Inferior parietal cortex (tissue), 1 donor: ENCODE data around the gene TIMM23.
"Not testable (repeated sequence)": the region's sequence is repeated elsewhere in the genome, so short reads cannot be mapped to it uniquely, and the experiment has no call there.

ENCODE experiments used
- DNase-seq: peaks from one replicate; pipeline ENCODE4 v3.0.0-alpha.2; 2016; ENCODE audit errors: extremely low spot score

The TIMM23 gene

GRCh38 chr10:46022978-46023702, 50.9 kb downstream of the TIMM23 start:
- DNase-seq = peak; percentile 75

DNA sequence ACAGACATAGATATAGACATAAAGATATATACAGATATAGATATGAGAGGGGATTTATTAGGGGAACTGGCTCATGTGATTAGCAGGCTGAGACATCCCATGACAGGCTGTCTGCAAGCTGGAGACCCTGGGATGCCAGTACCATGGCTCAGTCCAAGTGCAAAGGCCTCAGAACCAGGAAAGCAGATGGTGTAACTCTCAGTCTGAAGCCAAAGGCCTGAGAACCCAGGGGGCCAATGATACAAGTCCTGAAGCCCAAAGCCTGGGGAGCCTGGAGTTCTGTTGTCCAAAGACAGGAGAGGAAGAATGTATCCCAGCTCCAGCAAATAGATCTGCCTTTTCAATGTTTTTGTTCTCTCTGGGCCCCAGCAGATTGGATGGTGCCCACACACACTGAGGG, 52.7 kb downstream of the TIMM23 start:
- DNase-seq = no peak

- DNase-seq = no peak
Measured at GRCh38 chr10:46025406-46025805, 53.1 kb downstream of the TIMM23 start.

- DNase-seq = no peak
Measured at GRCh38 chr10:46026106-46026505, 53.8 kb downstream of the TIMM23 start.

DNA sequence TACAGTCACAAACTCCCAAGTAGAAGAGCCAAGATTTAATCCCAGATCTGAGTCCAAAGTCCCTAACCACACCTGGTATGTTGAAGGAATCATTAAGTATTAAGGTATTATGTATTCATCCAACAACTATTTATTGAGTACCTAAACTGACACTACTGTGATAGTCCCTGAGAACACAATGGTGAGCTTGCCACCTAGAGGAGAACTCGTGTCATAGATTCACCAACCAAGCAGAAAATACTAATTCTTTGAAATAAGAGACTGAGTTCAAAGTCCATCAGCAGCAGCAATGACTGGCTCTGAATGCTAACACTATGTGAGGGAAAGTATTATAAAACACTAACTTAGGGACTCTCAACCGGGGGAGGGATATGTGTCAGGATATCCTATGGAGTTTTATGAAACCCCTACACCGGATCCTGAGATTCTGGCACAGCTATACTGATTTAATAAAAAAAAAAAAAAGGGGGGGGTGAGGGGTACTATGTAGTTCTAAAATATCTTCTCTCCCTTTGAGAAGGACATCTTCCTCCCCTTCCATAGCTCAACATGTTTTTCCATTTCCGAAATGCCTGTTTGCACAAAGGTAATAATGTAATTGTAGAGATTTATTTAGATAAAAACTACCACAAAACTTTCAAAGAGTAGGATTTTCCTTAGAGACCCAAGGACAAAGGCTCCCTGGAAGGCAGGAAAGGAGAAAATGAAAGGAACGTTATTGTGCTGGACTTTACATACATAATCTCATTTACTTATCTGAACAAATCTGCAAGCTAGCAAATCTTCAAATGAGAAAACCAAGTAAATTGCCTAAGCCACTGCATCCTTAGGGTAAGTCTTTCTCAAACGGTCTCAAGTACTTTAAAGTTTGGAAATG, 56.5 kb downstream of the TIMM23 start:
- DNase-seq = peak; percentile 53

DNA sequence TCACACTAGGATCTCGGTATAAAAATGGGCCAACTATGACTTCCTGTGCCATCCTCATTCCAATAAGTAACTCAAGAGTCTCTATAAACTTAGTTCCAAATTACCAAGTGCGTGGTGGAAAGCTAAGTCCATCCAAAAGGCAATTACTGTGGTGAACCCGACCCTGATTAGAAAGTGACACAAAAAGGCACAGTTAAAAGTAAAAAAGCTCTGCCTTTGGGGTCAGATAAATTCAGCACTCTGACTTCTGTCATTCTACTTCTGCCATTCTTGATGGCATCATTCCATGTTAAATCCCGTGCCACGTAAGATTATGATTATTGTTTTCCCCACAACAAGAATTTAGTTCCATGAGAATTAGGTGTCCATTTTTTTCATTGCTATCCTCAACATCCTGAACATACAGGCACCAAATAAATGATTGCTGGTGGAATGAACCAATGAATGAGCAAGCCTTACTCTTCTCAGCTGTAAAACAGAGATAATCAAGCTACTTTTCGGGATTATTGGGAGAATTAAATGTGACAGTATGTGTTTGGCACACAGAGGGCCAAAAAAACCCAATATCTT, 57.3 kb downstream of the TIMM23 start:
- DNase-seq = no peak

- peak; percentile 98 for DNase-seq
Measured at GRCh38 chr10:46030091-46030937, 58.0 kb downstream of the TIMM23 start, which contains the start of gene NCOA4. Gene NCOA4, minus strand, starts transcription at chr10:46030623. Its CDS starts 13,943 bp downstream, at chr10:46016680.

- DNase-seq = no peak
Measured at GRCh38 chr10:46031648-46032532, 59.6 kb downstream of the TIMM23 start.

- no peak for DNase-seq
Measured at GRCh38 chr10:46033602-46034011, 61.3 kb downstream of the TIMM23 start.

- DNase-seq = no peak
Measured at GRCh38 chr10:46035923-46036849, 63.9 kb downstream of the TIMM23 start.

DNA sequence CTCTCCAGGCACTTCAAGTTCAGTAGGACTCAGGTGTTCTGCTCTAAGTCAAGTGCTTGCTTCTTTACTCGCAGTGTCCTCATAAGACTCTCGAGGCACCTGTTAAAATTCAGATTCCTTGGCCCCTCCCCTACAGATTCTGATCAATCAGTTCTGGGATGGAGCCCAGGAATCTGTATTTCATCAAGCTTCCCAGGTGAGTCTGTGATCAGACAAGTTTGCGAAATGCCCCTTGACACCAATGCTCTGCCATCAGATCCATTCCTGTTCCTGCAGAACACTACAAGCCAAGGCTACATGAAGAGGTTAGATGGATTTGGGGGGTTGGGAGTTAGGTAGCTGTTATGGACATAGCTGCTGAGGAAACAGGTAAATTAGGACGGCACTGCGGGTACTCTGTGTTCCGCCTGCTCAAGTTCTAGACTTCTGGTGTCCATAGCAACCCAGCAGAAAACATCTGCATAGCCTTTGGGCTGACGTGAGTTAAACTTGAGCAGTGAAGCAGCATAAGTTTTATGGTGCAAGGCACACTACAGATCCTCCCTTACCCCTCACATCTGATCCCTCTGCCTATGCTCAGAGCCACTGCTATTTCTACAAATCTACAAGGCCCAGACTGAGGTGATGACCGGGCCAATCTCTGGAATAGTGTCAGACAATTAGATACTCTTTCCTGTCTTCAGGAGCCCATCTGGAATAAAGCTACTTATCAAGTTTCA, 65.0 kb downstream of the TIMM23 start:
- no peak for DNase-seq

GRCh38 chr10:46040004-46040403, 67.7 kb downstream of the TIMM23 start:
- DNase-seq = no peak

DNA sequence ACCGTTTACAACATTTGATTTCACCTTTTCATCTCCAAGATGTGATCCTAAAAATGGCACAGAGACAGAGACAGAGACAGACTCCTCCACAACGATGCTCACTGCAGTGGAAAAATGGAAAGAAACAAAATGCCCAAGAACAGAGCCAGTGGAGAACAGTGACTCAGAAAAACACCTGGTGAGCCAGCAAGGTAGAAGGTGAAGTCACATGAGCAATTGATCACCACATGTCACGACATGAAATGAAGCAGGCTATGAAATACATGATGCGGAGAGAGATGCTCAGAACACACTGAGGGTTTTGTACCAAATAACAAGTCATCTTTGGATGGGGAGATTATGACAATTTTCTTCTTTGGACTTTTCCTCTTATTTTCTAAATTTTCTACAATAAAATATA, 70.2 kb downstream of the TIMM23 start:
- no peak for DNase-seq

DNA sequence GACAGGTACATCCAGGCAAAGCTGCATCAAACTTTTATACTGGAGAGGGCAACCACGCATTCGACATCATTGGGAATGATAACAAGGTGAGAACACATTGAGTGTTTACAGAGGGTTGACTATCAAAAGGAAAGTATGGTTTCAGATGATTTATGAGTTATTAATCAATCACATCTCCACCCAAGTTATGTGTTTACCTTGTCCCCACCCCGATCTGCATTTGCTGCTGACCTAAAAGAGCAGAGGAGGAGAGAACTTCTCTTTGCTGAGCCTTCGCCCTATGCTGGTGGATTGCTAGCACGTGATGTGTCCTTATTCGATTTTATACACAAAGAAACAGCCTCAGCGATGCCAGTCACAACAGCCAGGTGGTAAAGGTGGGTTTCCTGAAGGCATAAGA, 74.0 kb downstream of the TIMM23 start, which contains the start of gene MSMB:
TSS of gene MSMB (minus strand) at position 9 of the 400 bp plus-strand sequence. CDS start 32 bp downstream, outside the sequence.
- DNase-seq = no peak

- no peak for DNase-seq
Measured at GRCh38 chr10:46048152-46048551, 75.9 kb downstream of the TIMM23 start.

DNA sequence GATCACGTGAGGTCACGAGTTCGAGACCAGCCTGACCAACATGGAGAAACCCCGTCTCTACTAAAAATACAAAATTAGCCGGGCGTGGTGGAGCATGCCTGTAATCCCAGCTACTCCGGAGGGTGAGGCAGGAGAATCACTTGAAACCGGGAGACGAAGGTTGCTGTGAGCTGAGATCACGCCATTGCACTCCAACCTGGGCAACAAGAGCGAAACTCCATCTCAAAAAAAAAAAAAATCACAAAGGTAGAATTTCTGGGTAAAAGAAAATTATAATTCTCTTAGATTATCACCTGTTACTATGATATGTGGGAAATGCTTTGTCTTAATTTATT, 77.2 kb downstream of the TIMM23 start:
- DNase-seq = not testable (repeated sequence)

DNA sequence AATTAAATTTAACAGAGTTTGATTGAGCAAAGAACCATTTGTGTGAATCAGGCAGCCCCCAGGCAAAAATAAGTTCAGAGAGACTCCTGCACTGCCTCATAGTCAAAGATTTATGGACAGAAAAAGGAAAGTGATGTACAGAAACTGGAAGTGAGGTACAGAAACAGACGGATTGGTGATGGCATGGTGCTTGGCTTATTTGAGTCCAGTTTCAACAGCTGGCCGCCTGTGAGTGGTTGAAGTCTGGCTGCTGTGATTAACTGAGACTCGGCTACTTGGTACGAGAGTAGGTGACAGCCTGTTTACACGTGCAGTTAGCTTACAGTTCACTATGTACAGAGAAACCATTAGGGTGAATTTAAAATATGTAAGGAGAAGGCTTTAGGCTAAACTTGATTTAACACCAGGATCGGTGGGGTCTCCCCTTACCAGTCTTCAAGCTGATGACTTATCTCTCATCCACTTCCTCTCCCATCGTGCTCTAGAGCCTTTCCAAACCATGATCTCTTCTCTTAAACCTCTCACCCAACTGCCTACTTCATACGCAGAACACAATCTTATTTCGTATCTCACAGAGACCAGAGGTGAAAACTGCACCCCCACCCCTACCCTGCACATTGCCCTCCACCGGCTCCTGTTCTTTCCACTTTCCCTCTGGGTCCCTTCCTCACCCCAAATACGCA, 78.8 kb downstream of the TIMM23 start:
- DNase-seq = no peak
